Measurements from ENCODE around the gene HUWE1.

The HUWE1 gene

GRCh38 chrX:53621418-53621986, 65.0 kb downstream of the HUWE1 start:
- DNase-seq (ENCODE audit: low spot score) = no peak

- no peak for DNase-seq (ENCODE audit: low spot score)
Measured at GRCh38 chrX:53616946-53617345, 69.6 kb downstream of the HUWE1 start.

GRCh38 chrX:53606456-53606855, 80.1 kb downstream of the HUWE1 start:
- DNase-seq (ENCODE audit: low spot score) = no peak

GRCh38 chrX:53605004-53605403, 81.5 kb downstream of the HUWE1 start:
- DNase-seq (ENCODE audit: low spot score) = no peak

GRCh38 chrX:53599781-53600396, 86.6 kb downstream of the HUWE1 start:
- DNase-seq (ENCODE audit: low spot score) = no peak

GRCh38 chrX:53598169-53598568, 88.3 kb downstream of the HUWE1 start:
- DNase-seq (ENCODE audit: low spot score) = no peak

- no peak for DNase-seq (ENCODE audit: low spot score)
Measured at GRCh38 chrX:53595266-53595810, 91.2 kb downstream of the HUWE1 start.

GRCh38 chrX:53594354-53594753, 92.2 kb downstream of the HUWE1 start:
- no peak for DNase-seq (ENCODE audit: low spot score)

- no peak for DNase-seq (ENCODE audit: low spot score)
Measured at GRCh38 chrX:53587795-53588420, 98.6 kb downstream of the HUWE1 start.

- DNase-seq (ENCODE audit: low spot score) = no peak
Measured at GRCh38 chrX:53584891-53585290, 101.6 kb downstream of the HUWE1 start.

GRCh38 chrX:53583571-53583970, 102.9 kb downstream of the HUWE1 start:
- no peak for DNase-seq (ENCODE audit: low spot score)

GRCh38 chrX:53580742-53581504, 105.6 kb downstream of the HUWE1 start:
- no peak for DNase-seq (ENCODE audit: low spot score)

- no peak for DNase-seq (ENCODE audit: low spot score)
Measured at GRCh38 chrX:53571494-53571893, 115.0 kb downstream of the HUWE1 start.

GRCh38 chrX:53563324-53563723, 123.2 kb downstream of the HUWE1 start:
- no peak for DNase-seq (ENCODE audit: low spot score)

- no peak for DNase-seq (ENCODE audit: low spot score)
Measured at GRCh38 chrX:53561912-53562311, 124.6 kb downstream of the HUWE1 start.

GRCh38 chrX:53558646-53559045, 127.9 kb downstream of the HUWE1 start:
- DNase-seq (ENCODE audit: low spot score) = no peak

GRCh38 chrX:53556868-53557267, 129.7 kb downstream of the HUWE1 start:
- no peak for DNase-seq (ENCODE audit: low spot score)

GRCh38 chrX:53550756-53551463, 135.6 kb downstream of the HUWE1 start:
- DNase-seq (ENCODE audit: low spot score) = no peak

GRCh38 chrX:53547668-53548067, 138.9 kb downstream of the HUWE1 start:
- DNase-seq (ENCODE audit: low spot score) = no peak

- peak; percentile 11 for DNase-seq (ENCODE audit: low spot score)
Measured at GRCh38 chrX:53544936-53545335, 141.6 kb downstream of the HUWE1 start.

GRCh38 chrX:53538781-53539180, 147.7 kb downstream of the HUWE1 start:
- no peak for DNase-seq (ENCODE audit: low spot score)
